Suppressor macrophage treated with lipopolysaccharide for 4 hours (primary cell): ENCODE data around the gene EPN3.

Source experiments
- DNase-seq: peaks from one replicate; pipeline ENCODE4 v3.0.0-alpha.2; 2020

EPN3 gene

DNA sequence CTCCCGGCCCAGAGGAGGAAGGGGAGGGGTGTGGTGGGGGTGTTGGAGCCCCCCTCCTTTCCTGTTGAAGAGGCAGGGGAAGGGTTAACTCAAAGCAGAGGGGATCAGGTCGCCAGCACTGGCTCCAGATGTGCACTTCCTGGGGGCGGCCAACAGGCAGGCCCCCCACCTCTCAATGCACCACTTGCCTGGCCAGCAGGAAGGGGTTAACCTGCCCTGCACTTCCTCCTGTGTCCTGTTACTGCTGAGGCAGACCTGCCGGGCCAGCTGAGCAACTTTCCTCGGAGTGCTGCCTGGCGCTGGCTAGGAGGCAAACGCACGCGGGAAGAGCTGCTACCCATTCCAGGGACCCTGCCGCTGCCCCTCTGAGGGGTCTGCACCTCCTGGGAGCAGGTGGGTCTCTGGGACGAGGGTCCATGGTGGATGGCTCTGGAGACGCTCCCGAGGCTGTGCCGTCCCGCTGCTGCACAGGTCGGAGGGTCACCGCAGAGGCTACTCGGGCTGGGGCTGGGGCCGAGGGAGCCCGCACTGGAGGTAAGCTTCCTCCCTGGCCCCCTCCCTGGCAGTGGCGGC, at the start of gene EPN3:
EPN3 (plus strand) TSS at position 284 of the 573 bp plus-strand sequence. CDS start 3,822 bp downstream, outside the sequence.
- DNase-seq = no peak

- no peak for DNase-seq
These were observed 49.3 kb upstream of the EPN3 start for GRCh38 chr17:50483266-50483665.

GRCh38 chr17:50484386-50485155, 48.0 kb upstream of the EPN3 start:
- DNase-seq = no peak

GRCh38 chr17:50487213-50488096, 45.1 kb upstream of the EPN3 start:
- DNase-seq = no peak

DNA sequence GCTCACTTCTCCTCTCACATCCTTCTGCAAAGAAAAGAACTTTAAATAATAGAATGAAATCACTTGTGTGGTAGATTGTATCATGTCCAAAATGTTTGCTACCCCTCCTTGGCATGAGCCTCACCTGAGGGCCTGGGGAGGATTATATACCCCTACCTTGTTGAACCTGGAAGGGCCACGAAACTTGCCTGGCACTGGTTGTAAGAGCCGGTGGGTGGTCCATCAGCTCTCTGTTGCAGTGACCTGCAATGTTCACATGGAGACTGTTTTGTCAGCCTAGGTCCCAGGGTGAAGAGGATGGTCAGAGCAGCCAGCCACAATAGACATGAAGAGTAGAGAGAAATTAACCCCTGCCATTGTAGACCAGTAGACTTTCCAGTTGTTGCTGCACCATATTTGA, 43.7 kb upstream of the EPN3 start:
- no peak for DNase-seq

GRCh38 chr17:50491505-50491904, 41.0 kb upstream of the EPN3 start:
- DNase-seq = peak; percentile 40

- DNase-seq = no peak
These were observed 40.3 kb upstream of the EPN3 start for GRCh38 chr17:50492214-50492613.

DNA sequence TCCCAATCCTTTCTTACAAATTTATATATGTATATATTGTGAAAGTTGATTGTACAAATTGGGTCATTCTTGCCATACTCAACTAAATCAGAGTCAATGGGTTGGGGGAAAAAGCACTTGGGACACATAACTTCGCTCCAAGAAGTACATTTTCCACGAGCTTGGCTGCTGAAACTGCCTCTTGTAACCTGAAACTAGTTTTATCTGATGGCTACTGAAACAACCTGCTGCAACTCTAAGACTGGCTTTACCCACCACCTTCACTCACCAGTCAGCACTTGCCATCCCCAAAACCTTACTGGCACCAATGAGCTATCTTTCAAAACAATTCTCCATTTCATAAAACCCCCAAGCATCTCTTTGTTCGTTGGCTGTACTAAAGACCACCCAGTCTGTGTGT, 38.8 kb upstream of the EPN3 start:
- DNase-seq = no peak

GRCh38 chr17:50495217-50495823, 37.2 kb upstream of the EPN3 start:
- DNase-seq = no peak

- no peak for DNase-seq
These were observed 36.6 kb upstream of the EPN3 start for GRCh38 chr17:50495918-50496317.

GRCh38 chr17:50498021-50498874, 34.3 kb upstream of the EPN3 start:
- no peak for DNase-seq

- DNase-seq = no peak
These were observed 33.3 kb upstream of the EPN3 start for GRCh38 chr17:50499270-50499669.

DNA sequence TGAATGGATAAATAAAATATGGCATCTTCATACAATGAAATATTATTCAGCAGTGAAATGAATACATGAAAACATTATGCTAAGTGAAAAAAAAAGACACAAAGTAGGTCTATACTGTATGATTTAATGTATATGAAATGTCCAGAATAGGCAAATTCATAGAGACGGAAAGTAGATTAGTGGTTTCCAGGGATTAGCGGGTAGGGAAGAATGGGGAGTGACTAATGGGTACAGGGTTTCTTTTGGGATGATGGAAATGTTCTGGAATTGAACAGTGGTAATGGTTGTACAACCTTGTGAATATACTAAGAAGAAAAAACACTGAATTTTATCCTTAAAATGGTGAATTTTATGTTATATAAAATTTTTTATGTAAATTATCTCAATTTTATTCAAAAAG, 32.8 kb upstream of the EPN3 start:
- no peak for DNase-seq

GRCh38 chr17:50501054-50501453, 31.5 kb upstream of the EPN3 start:
- DNase-seq = peak; percentile 62

DNA sequence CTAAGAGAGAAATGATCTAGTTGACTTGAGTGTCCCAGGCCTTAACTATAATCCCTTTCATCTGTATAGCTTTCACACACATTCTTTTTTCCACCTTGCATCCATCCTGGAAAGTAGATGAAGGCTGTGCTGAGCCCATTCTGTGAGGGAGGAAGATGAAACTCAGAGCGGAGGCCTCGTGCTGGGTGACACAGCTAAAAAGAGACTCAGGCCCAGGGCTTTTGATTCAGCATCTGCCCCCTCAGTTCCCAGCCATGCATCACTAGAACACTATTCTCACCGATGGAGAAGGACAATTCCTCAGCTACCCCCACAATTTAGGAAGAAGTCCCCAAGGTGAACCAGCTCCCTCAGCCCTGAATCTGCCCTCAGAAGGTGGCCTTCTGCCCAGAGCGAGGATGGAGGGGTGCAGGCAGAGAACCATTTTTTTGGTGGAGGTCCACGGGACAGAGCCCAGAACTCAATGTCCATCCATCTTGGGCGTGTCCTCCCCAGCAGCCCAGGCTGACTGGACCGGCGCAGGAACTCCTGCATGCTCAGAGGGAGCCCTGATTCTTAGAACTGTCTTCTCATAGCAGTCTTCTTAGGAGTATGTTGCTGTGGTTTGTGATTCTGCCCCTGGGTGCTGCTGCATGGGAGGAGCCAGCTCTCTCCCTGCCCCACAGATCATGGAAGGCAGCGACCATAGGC, 30.1 kb upstream of the EPN3 start:
- DNase-seq = peak; percentile 19

GRCh38 chr17:50505591-50506130, 26.9 kb upstream of the EPN3 start:
- DNase-seq = peak; percentile 19

- no peak for DNase-seq
These were observed 26.2 kb upstream of the EPN3 start for GRCh38 chr17:50506298-50506697.

DNA sequence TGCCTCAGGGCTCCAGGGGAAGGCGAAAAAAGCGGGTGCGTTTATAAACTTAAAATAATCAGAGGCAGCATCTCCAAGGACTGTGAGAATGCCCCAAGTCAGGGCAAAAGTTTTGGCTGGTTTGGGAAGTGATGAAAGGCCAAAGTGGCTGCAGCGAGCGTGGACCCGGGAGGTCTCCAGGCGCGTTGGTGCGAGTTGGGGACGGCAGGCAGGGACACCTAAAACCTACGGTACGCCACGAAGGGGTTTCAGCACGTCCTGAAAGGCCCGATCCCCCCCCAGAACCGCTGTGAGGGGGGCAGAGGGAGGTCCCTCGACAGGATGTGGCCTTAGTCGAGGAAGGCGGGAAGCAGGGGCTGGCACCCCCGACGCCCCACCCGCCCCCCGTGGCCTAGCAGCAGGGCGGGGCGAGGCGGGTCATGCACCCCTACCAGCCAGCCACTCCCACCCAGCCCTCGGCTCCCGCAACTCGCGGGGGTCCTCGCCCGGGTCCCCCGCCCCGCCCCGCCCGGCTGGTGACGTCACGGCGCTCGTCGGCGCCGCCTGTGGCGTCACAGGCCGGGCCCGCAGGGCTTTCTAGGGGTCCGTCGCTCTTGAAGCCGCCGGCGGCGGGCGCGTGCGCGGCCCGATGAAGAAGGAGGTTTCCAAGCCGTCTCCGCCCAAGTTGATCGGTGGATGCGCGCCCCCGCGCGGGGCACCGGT, 24.5 kb upstream of the EPN3 start, which contains the start of gene MYCBPAP:
MYCBPAP (plus strand) TSS at position 569 of the 702 bp plus-strand sequence. CDS start 236 bp downstream, outside the sequence.
- DNase-seq = peak; percentile 72

DNA sequence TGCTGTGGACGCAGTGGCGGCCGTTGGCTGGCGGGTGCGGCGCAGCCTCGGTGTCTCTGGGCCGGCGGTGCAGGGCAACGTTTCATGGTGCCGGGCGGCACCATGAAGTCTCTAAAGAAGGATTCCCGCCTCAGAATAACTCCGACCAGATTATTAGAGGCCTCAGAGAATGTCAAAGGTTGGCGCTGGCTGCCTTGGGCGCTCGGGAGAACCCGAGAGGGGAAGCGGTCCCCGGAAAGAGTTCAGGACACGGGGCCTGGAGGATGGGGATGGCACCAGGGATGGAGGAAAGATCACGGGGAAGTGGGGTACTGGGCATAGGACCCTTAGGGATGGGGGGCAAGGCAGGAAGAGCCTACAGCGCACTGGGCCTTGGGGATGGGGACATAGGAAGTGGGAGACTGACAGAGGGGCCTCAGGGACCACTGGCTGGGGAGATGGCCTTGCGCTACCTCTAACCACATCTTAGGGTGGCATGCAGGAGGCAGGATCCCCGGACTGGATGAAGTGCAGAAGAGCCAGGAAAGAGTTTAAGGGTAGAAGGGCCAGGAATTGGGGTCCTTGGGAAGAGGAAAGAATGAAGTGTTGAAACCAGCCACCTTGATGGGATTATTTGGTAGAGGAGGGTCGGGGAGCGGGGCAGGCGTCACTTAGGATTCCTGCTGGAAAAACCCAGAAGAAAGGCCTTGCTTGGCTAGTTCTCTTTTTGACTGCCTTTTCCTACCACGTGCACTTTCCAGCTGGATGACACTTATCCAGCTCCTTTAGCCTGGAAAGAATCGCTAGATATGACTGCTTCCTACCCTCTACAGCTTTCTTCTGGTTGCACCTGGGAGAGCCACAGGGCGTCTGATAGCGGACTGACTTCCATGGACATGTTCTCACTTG, 23.7 kb upstream of the EPN3 start:
- DNase-seq = no peak
